HG02970 (cell line): ENCODE results near the gene ZNF280C.
"Not testable (repeated sequence)": the region's sequence is repeated elsewhere in the genome, so short reads cannot be mapped to it uniquely, and the experiment has no call there.

ENCODE experiments used
- ATAC-seq: cut with Tn5 transposase; IDR thresholded peaks from one replicate; pipeline ENCODE4 v1.9.1; 2021; ENCODE audit warnings: mild to moderate bottlenecking, moderate library complexity, moderate number of reproducible peaks; ENCODE audit not compliant: unreplicated experiment, low FRiP score

Gene ZNF280C

GRCh38 chrX:130263016-130263415 is 5.7 kb downstream of the ZNF280C start:
- no peak for ATAC-seq

- ATAC-seq = no peak
These were observed 6.5 kb downstream of the ZNF280C start for GRCh38 chrX:130262231-130262630.

GRCh38 chrX:130261296-130261893 is 7.3 kb downstream of the ZNF280C start:
- ATAC-seq = no peak

GRCh38 chrX:130260316-130260715 is 8.4 kb downstream of the ZNF280C start:
- no peak for ATAC-seq

- no peak for ATAC-seq
These were observed 14.8 kb downstream of the ZNF280C start for GRCh38 chrX:130253916-130254315.

- ATAC-seq = no peak
These were observed 17.0 kb downstream of the ZNF280C start for GRCh38 chrX:130251671-130252070.

- no peak for ATAC-seq
These were observed 20.7 kb downstream of the ZNF280C start for GRCh38 chrX:130247996-130248395.

GRCh38 chrX:130246084-130246483 is 22.6 kb downstream of the ZNF280C start:
- no peak for ATAC-seq

GRCh38 chrX:130245441-130245840 is 23.3 kb downstream of the ZNF280C start:
- no peak for ATAC-seq

GRCh38 chrX:130231184-130231583 is 37.5 kb downstream of the ZNF280C start:
- not testable (repeated sequence) for ATAC-seq

GRCh38 chrX:130228871-130229270 is 39.8 kb downstream of the ZNF280C start:
- no peak for ATAC-seq

- no peak for ATAC-seq
These were observed 43.9 kb downstream of the ZNF280C start for GRCh38 chrX:130224810-130225209.

GRCh38 chrX:130216320-130216719 is 52.4 kb downstream of the ZNF280C start:
- no peak for ATAC-seq

- no peak for ATAC-seq
These were observed 55.3 kb downstream of the ZNF280C start for GRCh38 chrX:130213376-130213775.

- ATAC-seq = no peak
These were observed 56.3 kb downstream of the ZNF280C start for GRCh38 chrX:130212371-130212770.

GRCh38 chrX:130211415-130212186 is 57.1 kb downstream of the ZNF280C start:
- ATAC-seq = no peak

- no peak for ATAC-seq
These were observed 64.1 kb downstream of the ZNF280C start for GRCh38 chrX:130204647-130205046.

- no peak for ATAC-seq
These were observed 71.2 kb downstream of the ZNF280C start for GRCh38 chrX:130197464-130197863.

- no peak for ATAC-seq
These were observed 72.2 kb downstream of the ZNF280C start for GRCh38 chrX:130196466-130196865.

- no peak for ATAC-seq
These were observed 77.9 kb downstream of the ZNF280C start for GRCh38 chrX:130190801-130191200.

- no peak for ATAC-seq
These were observed 82.0 kb downstream of the ZNF280C start for GRCh38 chrX:130186651-130187050.

- ATAC-seq = no peak
These were observed 83.8 kb downstream of the ZNF280C start for GRCh38 chrX:130184857-130185256.
